ENCODE data around the gene IL17RC.

DNA sequence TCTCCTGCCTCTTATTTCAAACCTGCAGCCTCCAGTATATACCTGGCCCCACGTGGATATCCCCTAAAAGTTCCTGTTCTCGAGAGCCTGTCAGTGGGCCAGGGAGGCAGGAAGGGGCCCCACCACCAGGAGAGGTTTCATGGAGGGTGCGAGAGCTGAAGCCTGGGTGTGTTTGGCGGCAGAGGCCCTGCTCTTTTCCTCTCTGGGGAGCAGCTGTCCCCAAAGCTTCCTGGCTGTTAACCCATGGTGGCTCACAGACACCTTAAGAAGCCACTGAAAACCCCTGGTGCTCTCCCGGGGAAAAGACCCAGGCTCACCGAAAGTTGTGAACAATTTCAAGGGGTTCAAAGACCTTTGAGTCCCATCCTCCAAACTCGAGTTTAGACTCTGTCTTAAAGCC lies 34.2 kb downstream of the IL17RC start:
- TF ChIP-seq CTCF (conservative IDR thresholded peaks at IDR 0.05 in 1 of 2, IDR thresholded peaks at IDR 0.05 in 1 of 2; ENCODE audit: low read depth in 1 of 2, low read length in 2 of 2) = no peak
- no peak for TF ChIP-seq EZH2 (IDR thresholded peaks at IDR 0.05; ENCODE audit: low read length, missing control alignments)
